ENCODE data around the gene SRPK2. TPM values are rescaled to one million over a fixed set of nuclear protein-coding genes. Genes with fewer than 3 reads are reported as not detected.

Gene SRPK2
- total and polyA plus RNA-seq, 2 of the 8 experiments (the other 6 are each of a cell fraction or from before 2014, with no cell fraction given): 10.0 to 47.1 TPM

- no peak for TF ChIP-seq RBBP5 (IDR thresholded peaks at IDR 0.05; ENCODE audit: borderline replicate concordance, low read depth, low read length)
These were observed 178.9 kb downstream of the SRPK2 start (continued) for GRCh38 chr7:105209870-105210269.
